HuH-7.5 (cell line): Measurements from ENCODE around the gene UBE3B.
"Not testable (repeated sequence)": the region's sequence is repeated elsewhere in the genome, so short reads cannot be mapped to it uniquely, and the experiment has no call there.

Source experiments
- DNase-seq: peaks from one replicate; pipeline ENCODE4 v3.0.0; 2011; ENCODE audit warnings: low spot score

The UBE3B gene

DNA sequence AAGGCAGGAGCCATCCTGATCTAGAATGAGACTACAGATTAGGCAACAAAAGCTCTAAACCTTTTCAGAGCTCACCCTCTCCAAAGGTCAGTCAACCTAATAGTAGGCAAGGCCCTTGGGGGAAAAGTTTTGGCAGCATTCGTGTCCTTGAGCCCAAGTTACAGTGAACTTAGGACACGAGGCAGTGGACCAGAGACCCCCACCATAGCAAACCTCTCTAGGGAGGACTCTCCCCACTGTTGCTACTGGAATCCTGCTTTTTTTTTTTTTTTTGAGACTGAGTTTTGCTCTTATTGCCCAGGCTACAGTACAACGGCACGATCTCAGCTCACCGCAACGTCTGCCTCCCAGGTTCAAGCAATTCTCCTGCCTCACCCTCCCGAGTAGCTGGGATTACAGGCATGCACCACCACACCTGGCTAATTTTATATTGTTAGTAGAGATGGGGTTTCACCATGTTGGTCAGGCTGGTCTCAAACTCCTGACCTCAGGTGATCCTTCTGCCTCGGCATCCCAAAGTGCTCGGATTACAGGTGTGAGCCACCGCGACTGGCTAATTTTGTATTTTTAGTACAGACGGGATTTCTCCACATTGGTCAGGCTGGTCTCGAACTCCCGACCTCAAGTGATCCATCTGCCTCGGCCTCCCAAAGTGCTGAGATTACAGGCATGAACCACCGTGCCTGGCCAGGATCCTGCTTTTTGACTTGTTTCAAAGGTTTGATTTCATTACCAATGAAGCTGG, 3.7 kb upstream of the UBE3B start:
- DNase-seq: not testable (repeated sequence)

DNA sequence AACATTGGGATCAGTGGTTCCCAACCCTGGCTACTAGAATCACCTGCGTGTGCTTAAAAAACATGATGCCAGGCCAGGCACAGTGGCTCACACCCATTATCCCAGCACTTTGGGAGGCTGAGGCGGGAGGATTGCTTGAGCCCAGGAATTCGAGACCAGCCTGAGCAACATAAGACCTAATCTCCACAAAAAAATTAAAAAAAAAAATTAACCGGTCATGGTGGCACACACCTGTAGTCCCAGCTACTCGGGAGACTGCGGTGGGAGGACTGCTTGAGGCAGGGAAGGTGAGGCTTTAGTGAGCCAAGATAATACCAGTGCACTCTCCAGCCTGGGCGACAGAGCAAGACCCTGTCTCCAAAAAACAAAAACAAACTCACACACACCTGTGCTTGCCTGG, 2.3 kb upstream of the UBE3B start:
- DNase-seq: no peak

GRCh38 chr12:109475993-109476806, 1.2 kb upstream of the UBE3B start:
- DNase-seq: no peak

DNA sequence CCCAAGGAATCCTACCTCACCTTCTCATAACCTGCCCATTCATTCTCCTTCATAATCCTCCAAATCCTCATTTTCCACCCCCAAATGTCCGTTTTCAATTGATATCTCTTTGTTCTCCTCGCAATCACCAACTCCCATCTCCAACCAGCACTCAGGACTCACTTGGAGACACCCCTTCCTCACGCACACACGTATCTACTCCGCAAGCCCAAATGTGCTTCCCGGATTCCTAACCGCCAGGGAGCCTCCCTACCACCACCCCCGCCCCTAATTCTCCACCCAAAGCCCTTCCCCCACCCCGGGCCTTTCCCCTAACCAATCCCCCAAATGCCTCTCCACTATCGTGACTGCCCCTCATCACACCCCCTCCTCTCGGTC, 638 bp upstream of the UBE3B start:
- DNase-seq: no peak

DNA sequence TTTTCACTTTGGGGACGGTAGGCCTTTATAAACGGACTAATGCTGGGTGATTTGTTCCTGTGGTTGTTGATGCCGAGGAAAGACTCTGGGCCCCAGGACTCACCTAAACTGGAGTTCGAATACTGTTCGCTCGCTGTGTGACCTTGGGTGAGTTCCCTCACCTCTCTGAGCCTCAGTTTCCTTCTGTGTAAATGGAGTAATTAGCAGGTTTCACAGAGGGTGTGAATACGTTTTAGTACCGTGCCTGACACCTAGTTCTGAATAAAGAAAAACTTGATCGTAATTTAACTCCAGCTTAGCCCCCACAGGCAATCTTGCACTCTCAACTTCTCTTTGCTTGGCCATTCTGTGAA, 505 bp downstream of the UBE3B start:
- DNase-seq: no peak

DNA sequence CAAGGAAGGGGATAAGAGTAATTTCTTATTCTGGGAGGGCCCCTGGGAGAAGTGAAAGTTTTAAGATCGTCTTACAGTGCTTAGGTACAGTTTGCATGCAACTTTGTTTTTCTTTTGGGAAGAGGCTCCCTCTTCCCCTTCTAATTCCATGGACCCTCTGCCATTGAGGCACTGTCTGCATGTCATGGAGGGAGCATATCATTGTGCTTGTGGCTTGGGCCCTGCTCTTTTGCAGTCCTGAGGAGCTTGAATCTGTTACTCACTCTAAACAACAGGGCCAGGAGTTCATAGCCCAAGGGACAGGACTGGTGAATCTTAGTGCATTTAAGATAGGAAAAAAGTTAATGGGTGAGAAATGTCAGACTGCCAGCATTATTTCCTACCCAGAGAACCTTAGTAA, 2.3 kb downstream of the UBE3B start:
- DNase-seq: no peak

- no peak for DNase-seq
Observed at GRCh38 chr12:109480356-109480755, 2.9 kb downstream of the UBE3B start.

DNA sequence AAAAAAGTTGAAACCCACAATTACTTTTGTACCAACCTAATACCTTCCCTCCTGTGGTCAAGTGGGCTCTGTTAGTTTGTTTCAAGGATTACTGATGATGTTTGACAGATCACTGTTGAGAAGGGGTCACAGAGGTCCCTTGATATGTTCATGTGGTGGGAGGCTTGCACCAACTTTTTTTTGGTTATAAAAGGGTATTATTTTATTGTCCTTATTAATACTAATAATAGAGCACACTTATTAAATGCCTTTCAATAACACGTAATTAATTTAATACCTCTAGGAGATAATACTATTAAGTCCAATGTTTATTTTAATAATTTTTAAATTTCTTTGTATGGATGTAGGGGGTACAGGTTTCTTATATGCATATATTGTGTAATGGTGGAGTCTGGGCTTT, 4.4 kb downstream of the UBE3B start:
- no peak for DNase-seq

DNA sequence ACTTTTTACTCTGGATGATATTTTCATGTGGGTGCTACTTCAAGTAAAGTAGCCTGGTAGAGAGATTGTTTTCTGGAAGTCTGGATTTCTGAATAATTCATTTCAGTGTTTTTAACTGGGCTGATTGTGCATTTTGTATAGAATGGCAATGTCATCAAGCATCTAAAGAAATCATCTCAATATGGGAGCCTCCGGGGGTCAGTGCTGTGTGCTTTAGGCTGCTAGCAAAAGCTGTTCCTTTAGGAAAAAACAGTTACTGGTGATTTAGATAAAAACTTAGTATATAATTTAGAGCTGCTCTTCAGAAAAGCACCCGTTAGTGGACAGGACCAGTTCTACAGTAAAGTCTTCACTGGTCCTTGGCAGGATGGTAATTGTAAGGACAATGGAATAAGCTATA, 5.1 kb downstream of the UBE3B start:
- no peak for DNase-seq

DNA sequence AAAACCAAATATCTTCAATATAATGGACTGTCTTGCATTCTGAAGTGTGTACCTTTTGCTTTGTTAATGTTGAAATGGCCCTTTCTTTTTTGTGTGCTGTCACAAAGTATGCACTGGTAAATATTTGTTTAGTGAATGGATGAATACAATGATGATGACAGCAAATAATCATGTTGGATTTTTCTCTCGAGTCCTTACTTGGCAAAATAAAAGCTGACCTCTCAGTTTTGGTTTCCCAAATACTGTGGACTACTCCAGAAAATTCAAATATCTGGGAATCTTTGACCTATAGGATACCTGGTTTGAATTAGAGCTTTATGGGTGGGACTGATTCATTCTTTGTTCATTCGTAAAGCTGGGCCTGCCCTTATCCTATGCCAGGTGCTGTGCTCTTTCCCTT, 5.5 kb downstream of the UBE3B start:
- DNase-seq: no peak

DNA sequence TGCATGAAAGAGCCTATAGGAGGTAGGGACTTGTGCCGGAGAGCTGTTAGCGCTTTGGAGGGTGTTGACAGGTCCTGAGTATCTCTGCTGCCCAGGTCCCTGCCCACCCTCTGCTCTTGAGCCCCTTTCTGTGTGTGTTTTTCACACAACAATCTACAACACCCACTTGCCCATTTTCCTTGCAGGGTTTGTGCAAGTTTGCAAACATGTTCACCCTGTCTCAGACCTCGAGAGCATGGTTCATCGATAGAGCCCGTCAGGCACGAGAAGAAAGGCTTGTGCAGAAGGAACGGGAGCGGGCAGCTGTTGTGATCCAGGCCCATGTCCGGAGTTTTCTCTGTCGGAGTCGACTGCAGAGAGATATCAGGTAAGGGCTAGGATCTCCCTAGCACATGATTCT, 5.9 kb downstream of the UBE3B start:
- no peak for DNase-seq

DNA sequence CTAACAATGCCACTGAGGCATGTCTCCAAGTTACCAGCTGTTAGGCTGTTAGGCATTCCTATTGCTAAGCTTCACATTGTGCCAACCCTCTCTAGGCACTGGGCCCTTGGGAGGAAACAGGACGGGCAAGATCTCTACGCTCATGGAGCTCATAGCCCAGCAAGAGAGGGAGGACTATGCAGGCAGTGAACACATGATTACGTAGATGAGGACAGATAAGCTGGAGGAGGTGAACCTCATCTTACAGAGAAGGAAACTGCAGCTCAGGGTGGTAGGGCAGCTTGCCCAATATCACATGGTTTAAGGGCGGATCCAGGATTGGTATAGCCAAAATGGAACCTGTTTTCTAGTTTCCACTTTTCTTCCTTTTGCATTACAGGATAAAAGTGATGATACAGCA, 7.8 kb downstream of the UBE3B start:
- no peak for DNase-seq

- no peak for DNase-seq
Observed at GRCh38 chr12:109487181-109488050, 10.0 kb downstream of the UBE3B start.

- DNase-seq: no peak
Observed at GRCh38 chr12:109488051-109488665, 10.7 kb downstream of the UBE3B start.

GRCh38 chr12:109489016-109489954, 11.9 kb downstream of the UBE3B start:
- no peak for DNase-seq

DNA sequence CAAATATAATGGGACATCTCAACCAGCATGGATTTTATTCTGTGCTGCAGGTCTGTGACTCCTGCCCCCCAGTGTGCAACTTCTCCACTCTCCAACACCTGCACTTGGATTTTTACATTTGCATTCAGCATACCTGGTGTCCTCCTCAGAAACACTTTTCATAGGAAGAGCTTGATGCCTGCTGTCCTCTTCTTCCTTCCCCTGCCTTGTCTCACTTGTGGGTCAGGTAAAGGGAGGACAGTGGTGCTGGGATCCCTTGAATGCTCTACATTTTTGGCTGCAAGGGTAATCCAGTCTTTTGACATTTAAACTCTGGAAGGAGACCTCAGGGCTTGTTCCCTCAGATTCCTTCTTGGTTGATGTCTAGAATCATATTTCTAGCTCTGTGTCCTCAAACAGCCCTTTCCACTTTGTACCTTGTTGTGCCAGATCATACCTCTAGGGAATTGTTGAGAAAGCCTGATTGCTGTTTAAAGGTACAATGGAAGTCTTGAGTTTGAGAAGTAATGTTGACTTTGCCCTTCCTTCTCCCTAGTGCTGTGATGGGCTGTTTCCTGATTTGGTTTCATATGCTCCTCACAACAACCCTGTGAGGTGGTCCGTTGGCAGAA, 12.6 kb downstream of the UBE3B start:
- DNase-seq: no peak

- DNase-seq: no peak
Observed at GRCh38 chr12:109491671-109492070, 14.2 kb downstream of the UBE3B start.

DNA sequence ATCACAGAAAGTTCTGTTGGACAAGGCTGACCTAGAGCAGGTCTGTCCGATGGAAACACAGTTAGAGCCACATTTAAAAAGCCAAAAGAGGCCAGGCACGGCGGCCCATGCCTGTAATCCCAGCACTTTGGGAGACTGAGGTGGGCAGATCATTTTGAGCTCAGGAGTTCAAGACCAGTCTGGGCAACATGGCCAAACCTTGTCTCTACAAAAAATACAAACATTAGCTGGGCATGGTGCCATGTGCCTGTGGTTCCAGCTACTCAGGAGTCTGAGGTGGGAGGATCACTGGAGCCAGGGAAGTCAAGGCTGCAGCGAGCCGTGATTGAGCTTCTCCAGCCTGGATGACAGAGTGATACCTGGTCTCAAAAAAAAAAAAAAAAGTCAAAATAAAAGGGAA, 14.9 kb downstream of the UBE3B start:
- DNase-seq: no peak

GRCh38 chr12:109493090-109493489, 15.7 kb downstream of the UBE3B start:
- DNase-seq: no peak

- no peak for DNase-seq
Observed at GRCh38 chr12:109493938-109494337, 16.5 kb downstream of the UBE3B start.
